CD14-positive monocyte (primary cell): Measurements from ENCODE around the gene SLC9A4. TPM values are rescaled to one million over a fixed set of nuclear protein-coding genes. Genes with fewer than 3 reads are reported as not detected.

ENCODE experiments used
- DNase-seq, 3 donors: peaks; one replicate each; pipeline ENCODE4 v3.0.0-alpha.2; 2011 to 2022
- H2AFZ ChIP-seq: 2 replicates; pipeline ENCODE4 v1.6.0; 2012; ENCODE audit warnings: mild to moderate bottlenecking, low read depth, low read length, inconsistent platforms; ENCODE audit not compliant: insufficient read depth, poor library complexity, severe bottlenecking
- H3K27ac ChIP-seq, 2 donors: 1 replicate in 1 of 2; 2 replicates in 1 of 2; pipeline ENCODE4 v1.5.1; 2012 to 2013; ENCODE audit warnings: low read length in 2 of 2, control low read depth in 1 of 2, inconsistent platforms in 1 of 2, low read depth in 1 of 2, mild to moderate bottlenecking in 1 of 2
- H3K27me3 ChIP-seq, 2 donors: one replicate each; pipeline versions ENCODE4 v1.6.0 to v1.6.1; 2011 to 2013; ENCODE audit warnings: low read length in 2 of 2; ENCODE audit not compliant: control insufficient read depth in 2 of 2, insufficient read depth in 2 of 2
- H3K36me3 ChIP-seq, 2 donors: replicated peaks in 1 of 2; 1 replicate in 1 of 2; 2 replicates in 1 of 2; pipeline versions ENCODE4 v1.5.1 to v1.6.1; 2012 to 2013; ENCODE audit warnings: low read length in 2 of 2, control low read depth in 1 of 2, inconsistent platforms in 1 of 2, mild to moderate bottlenecking in 1 of 2; ENCODE audit not compliant: insufficient read depth in 2 of 2, control insufficient read depth in 1 of 2
- H3K4me1 ChIP-seq, 2 donors: 1 replicate in 1 of 2; 2 replicates in 1 of 2; pipeline versions ENCODE4 v1.5.1 to v1.6.1; 2012 to 2013; ENCODE audit warnings: low read length in 2 of 2, control low read depth in 1 of 2, inconsistent platforms in 1 of 2, mild to moderate bottlenecking in 1 of 2, moderate library complexity in 1 of 2; ENCODE audit not compliant: insufficient read depth in 2 of 2, control insufficient read depth in 1 of 2
- H3K4me2 ChIP-seq: replicated peaks from 2 replicates; pipeline ENCODE3; 2012; ENCODE audit warnings: low read length, moderate library complexity, mild to moderate bottlenecking; ENCODE audit not compliant: poor library complexity, severe bottlenecking; ENCODE audit errors: extremely low read depth
- H3K4me3 ChIP-seq, 3 experiments: fragments of 200-600 bp in 1 of 3; sonication (generic) in 1 of 3; replicated peaks in 1 of 3; 1 replicate in 2 of 3; 2 replicates in 1 of 3; pipeline ENCODE4 v1.5.1; 2011 to 2013; ENCODE audit warnings: low read length in 3 of 3, mild to moderate bottlenecking in 3 of 3, control low read depth in 2 of 3, low read depth in 2 of 3, inconsistent platforms in 1 of 3, moderate library complexity in 1 of 3
- H3K79me2 ChIP-seq: 2 replicates; pipeline ENCODE4 v1.6.0; 2012; ENCODE audit warnings: mild to moderate bottlenecking, control low read depth, inconsistent platforms, low read length, moderate library complexity; ENCODE audit not compliant: insufficient read depth
- H3K9ac ChIP-seq: 2 replicates; pipeline ENCODE4 v1.6.0; 2017; ENCODE audit warnings: low read length, mild to moderate bottlenecking; ENCODE audit not compliant: insufficient read depth, poor library complexity, severe bottlenecking
- H3K9me3 ChIP-seq, 2 donors: replicated peaks in 1 of 2; 1 replicate in 1 of 2; 2 replicates in 1 of 2; pipeline versions ENCODE4 v1.5.1 to v1.6.1; 2012 to 2013; ENCODE audit warnings: low read length in 2 of 2, control low read depth in 1 of 2; ENCODE audit not compliant: control insufficient read depth in 1 of 2, insufficient read depth in 1 of 2
- H4K20me1 ChIP-seq: 2 replicates; pipeline ENCODE4 v1.6.0; 2012; ENCODE audit warnings: mild to moderate bottlenecking, low read length, control low read depth, moderate library complexity; ENCODE audit not compliant: insufficient read depth
- H3K27ac Mint-ChIP-seq, 7 donors: one replicate each; pipeline ENCODE4 v1.8.0; 2020; ENCODE audit warnings: mild to moderate bottlenecking in 7 of 7, mixed read lengths in 7 of 7, moderate library complexity in 6 of 7, inconsistent platforms in 2 of 7
- H3K27me3 Mint-ChIP-seq, 3 donors: one replicate each; pipeline ENCODE4 v1.8.0; 2021 to 2022; ENCODE audit warnings: low read depth in 3 of 3, mild to moderate bottlenecking in 3 of 3, mixed read lengths in 3 of 3, moderate library complexity in 3 of 3, inconsistent platforms in 1 of 3
- H3K36me3 Mint-ChIP-seq, 2 donors: one replicate each; pipeline ENCODE4 v1.8.0; 2020; ENCODE audit warnings: mixed read lengths in 2 of 2, inconsistent platforms in 1 of 2, mild to moderate bottlenecking in 1 of 2
- H3K4me1 Mint-ChIP-seq: one replicate; pipeline ENCODE4 v1.8.0; 2020; ENCODE audit warnings: mild to moderate bottlenecking, mixed read lengths
- H3K4me3 Mint-ChIP-seq, 2 donors: one replicate each; pipeline ENCODE4 v1.8.0; 2020; ENCODE audit warnings: mild to moderate bottlenecking in 2 of 2, mixed read lengths in 2 of 2, moderate library complexity in 1 of 2
- H3K9me3 Mint-ChIP-seq, 7 donors: one replicate each; pipeline ENCODE4 v1.8.0; 2020 to 2022; ENCODE audit warnings: mixed read lengths in 7 of 7, mild to moderate bottlenecking in 6 of 7, moderate library complexity in 6 of 7, inconsistent platforms in 2 of 7
- WGBS: methylation state at CpG from one replicate; pipeline ENCODE4 v1.1.5; 2013; ENCODE audit warnings: missing lambda C conversion rate; ENCODE audit not compliant: insufficient coverage; 5-methylcytosine and 5-hydroxymethylcytosine counted together
- intact Hi-C, 2 donors: fragments of 100-400 bp; cut with micrococcal nuclease; formaldehyde crosslinking; loops; one replicate each; pipeline versions ENCODE4 v1.15.0 to v1.15.1; 2023
- polyA plus RNA-seq, 3 donors: library from polyadenylated mRNA; depleted of rRNA in 1 of 3; unstranded in 2 of 3; stranded (reverse) in 1 of 3; fragments of 300-500 nt in 2 of 3; fragments of >200 nt in 1 of 3; fragmentation: Illumina TruSeq in 2 of 3; gene quantifications; 1 replicate in 2 of 3; 2 replicates in 1 of 3; pipeline ENCODE4 v1.2.3, GENCODE V29; 2012 to 2021
- TF ChIP-seq, protein P1 (sequence below): fragments of 200-600 bp; IDR thresholded peaks from one replicate; pipeline ENCODE4 v1.8.0; 2022; ENCODE audit warnings: antibody characterized with exemption, mild to moderate bottlenecking

Gene SLC9A4
- polyA plus RNA-seq, 3 donors = not detected

- Histone ChIP-seq H3K79me2 (no peaks in the 10 kb centered on the region), H3K4me3 (no peak overlapping the region), H3K9ac (no peak overlapping the region), H2AFZ (no peak overlapping the region), H3K4me1 (no peaks in the 10 kb centered on the region), H3K9me3 (peaks cover 0 to 3% of the 10 kb centered on the region in 2 donors), H3K4me2 (no peak overlapping the region), H3K36me3 (no peaks in the 10 kb centered on the region), H3K27me3 (peaks cover 10 to 13% of the 10 kb centered on the region in 2 donors), H4K20me1 (no peaks in the 10 kb centered on the region), H3K27ac (no peak overlapping the region)
- Mint-ChIP-seq H3K4me3 (no peak overlapping the region), H3K36me3 (no peaks in the 10 kb centered on the region), H3K4me1 (no peaks in the 10 kb centered on the region), H3K27ac (no peak overlapping the region), H3K9me3 (peaks cover 4 to 18% (median 7%) of the 10 kb centered on the region in 7 donors), H3K27me3 (peaks cover 1 to 24% (median 3%) of the 10 kb centered on the region in 3 donors)
- intact Hi-C loops = loop anchor here (5.0 kb wide), 2 partner anchors 119 to 144 kb away; partner anchors contain the start of gene SLC9A2 (in 2 of the 2)
- TF ChIP-seq, protein P1, sequence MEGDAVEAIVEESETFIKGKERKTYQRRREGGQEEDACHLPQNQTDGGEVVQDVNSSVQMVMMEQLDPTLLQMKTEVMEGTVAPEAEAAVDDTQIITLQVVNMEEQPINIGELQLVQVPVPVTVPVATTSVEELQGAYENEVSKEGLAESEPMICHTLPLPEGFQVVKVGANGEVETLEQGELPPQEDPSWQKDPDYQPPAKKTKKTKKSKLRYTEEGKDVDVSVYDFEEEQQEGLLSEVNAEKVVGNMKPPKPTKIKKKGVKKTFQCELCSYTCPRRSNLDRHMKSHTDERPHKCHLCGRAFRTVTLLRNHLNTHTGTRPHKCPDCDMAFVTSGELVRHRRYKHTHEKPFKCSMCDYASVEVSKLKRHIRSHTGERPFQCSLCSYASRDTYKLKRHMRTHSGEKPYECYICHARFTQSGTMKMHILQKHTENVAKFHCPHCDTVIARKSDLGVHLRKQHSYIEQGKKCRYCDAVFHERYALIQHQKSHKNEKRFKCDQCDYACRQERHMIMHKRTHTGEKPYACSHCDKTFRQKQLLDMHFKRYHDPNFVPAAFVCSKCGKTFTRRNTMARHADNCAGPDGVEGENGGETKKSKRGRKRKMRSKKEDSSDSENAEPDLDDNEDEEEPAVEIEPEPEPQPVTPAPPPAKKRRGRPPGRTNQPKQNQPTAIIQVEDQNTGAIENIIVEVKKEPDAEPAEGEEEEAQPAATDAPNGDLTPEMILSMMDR = no peak
- WGBS = 75% methylated on average over 2 of the region's 3 CpGs
- no peak for DNase-seq
Measured at GRCh38 chr2:102473631-102474030, 605 bp downstream of the SLC9A4 start.

- no peak overlapping the region for H3K4me3 Mint-ChIP-seq
- H3K27ac ChIP-seq = no peak overlapping the region
- no peak overlapping the region for H3K9ac ChIP-seq
Measured at GRCh38 chr2:102474785-102475184, 1.8 kb downstream of the SLC9A4 start.

More at GRCh38 chr2:102474785-102475184, 1.8 kb downstream of the SLC9A4 start:
- Histone ChIP-seq H4K20me1 (no peaks in the 10 kb centered on the region), H3K4me3 (no peak overlapping the region), H3K27me3 (peaks cover 10 to 11% of the 10 kb centered on the region in 2 donors), H2AFZ (no peak overlapping the region), H3K4me2 (no peak overlapping the region), H3K9me3 (no peaks in the 10 kb centered on the region), H3K4me1 (no peaks in the 10 kb centered on the region), H3K79me2 (no peaks in the 10 kb centered on the region), H3K36me3 (no peaks in the 10 kb centered on the region)
- DNase-seq = no peak
- H3K36me3 Mint-ChIP-seq = no peaks in the 10 kb centered on the region
- H3K9me3 Mint-ChIP-seq = peaks cover 2 to 11% (median 5%) of the 10 kb centered on the region in 7 donors
- TF ChIP-seq, protein P1 = no peak
- no peak overlapping the region for H3K27ac Mint-ChIP-seq
- intact Hi-C loops = loop anchor here (5.0 kb wide), 2 partner anchors 118 to 143 kb away; partner anchors contain the start of gene SLC9A2 (in 2 of the 2)
- no peaks in the 10 kb centered on the region for H3K4me1 Mint-ChIP-seq
- H3K27me3 Mint-ChIP-seq = peaks cover 1 to 25% (median 5%) of the 10 kb centered on the region in 3 donors
